Peyer's patch (tissue), 4 donors: Measurements from ENCODE around the gene NEU1.
"Not testable (repeated sequence)": the region's sequence is repeated elsewhere in the genome, so short reads cannot be mapped to it uniquely, and the experiment has no call there.

Experiments used
- CTCF ChIP-seq, 6 experiments: fragments of 450-650 bp in 4 of 6; fragments of 200-600 bp in 2 of 6; sonication (generic) in 1 of 6; IDR thresholded peaks; one replicate each; pipeline ENCODE4 v1.5.1; 2017 to 2019; ENCODE audit warnings: antibody characterized with exemption in 6 of 6, mild to moderate bottlenecking in 3 of 6, moderate library complexity in 1 of 6
- POLR2A ChIP-seq, 2 donors: fragments of 450-650 bp; IDR thresholded peaks; one replicate each; pipeline ENCODE4 v1.5.1; 2017; ENCODE audit warnings: antibody characterized with exemption in 2 of 2, mild to moderate bottlenecking in 2 of 2, moderate library complexity in 2 of 2

GRCh38 chr6:31909298-31909697, 46.7 kb upstream of the NEU1 start:
- not testable (repeated sequence) for TF ChIP-seq CTCF, POLR2A (IDR thresholded peaks at IDR 0.05)
